Keratinocyte (primary cell): ENCODE data around the gene WDR70. TPM values are rescaled to one million over a fixed set of nuclear protein-coding genes. Genes with fewer than 3 reads are reported as not detected.

Source experiments
- DNase-seq: peaks from one replicate; pipeline ENCODE4 v3.0.0-alpha.2; 2011; ENCODE audit warnings: low read depth, missing footprints, low spot score
- FAIRE-seq: peaks from 2 replicates; lab custom pipeline; 2011; peaks lifted over from hg19 to GRCh38; lab: Jason Lieb, UNC
- H2AFZ ChIP-seq: 2 replicates; pipeline ENCODE4 v1.6.0; 2012; ENCODE audit warnings: low read length, control low read depth, inconsistent platforms; ENCODE audit not compliant: control insufficient read depth
- H3K27ac ChIP-seq: 2 replicates; pipeline ENCODE4 v1.5.1; 2011; ENCODE audit warnings: low read length; ENCODE audit not compliant: control insufficient read depth, insufficient read depth
- H3K27me3 ChIP-seq: 3 replicates; pipeline ENCODE4 v1.6.0; 2011; ENCODE audit warnings: low read length; ENCODE audit not compliant: control insufficient read depth, insufficient read depth; ENCODE audit errors: extremely low read depth
- H3K36me3 ChIP-seq, 2 experiments: 2 replicates in 1 of 2; 3 replicates in 1 of 2; pipeline ENCODE4 v1.5.1; 2011; ENCODE audit warnings: low read length in 2 of 2, mild to moderate bottlenecking in 1 of 2; ENCODE audit not compliant: control insufficient read depth in 2 of 2, insufficient read depth in 2 of 2; ENCODE audit errors: extremely low read depth in 1 of 2
- H3K4me1 ChIP-seq: 3 replicates; pipeline ENCODE4 v1.5.1; 2011; ENCODE audit warnings: low read length; ENCODE audit not compliant: control insufficient read depth, insufficient read depth; ENCODE audit errors: extremely low read depth
- H3K4me2 ChIP-seq: 3 replicates; pipeline ENCODE4 v1.6.0; 2011; ENCODE audit warnings: low read depth, low read length; ENCODE audit not compliant: control insufficient read depth, insufficient read depth; ENCODE audit errors: extremely low read depth
- H3K4me3 ChIP-seq, 3 experiments: fragments of 200-600 bp in 1 of 3; sonication (generic) in 1 of 3; 2 replicates in 2 of 3; 3 replicates in 1 of 3; pipeline ENCODE4 v1.5.1; 2011 to 2016; ENCODE audit warnings: low read length in 3 of 3, mild to moderate bottlenecking in 3 of 3, control low read depth in 2 of 3, inconsistent platforms in 1 of 3, low read depth in 1 of 3, mixed read lengths in 1 of 3, mixed run types in 1 of 3, moderate library complexity in 1 of 3; ENCODE audit not compliant: control insufficient read depth in 2 of 3, insufficient read depth in 2 of 3; ENCODE audit errors: extremely low read depth in 1 of 3
- H3K79me2 ChIP-seq: 2 replicates; pipeline ENCODE4 v1.6.0; 2012; ENCODE audit warnings: low read length; ENCODE audit not compliant: control insufficient read depth, insufficient read depth
- H3K9ac ChIP-seq: 3 replicates; pipeline ENCODE4 v1.6.0; 2011; ENCODE audit warnings: low read length; ENCODE audit not compliant: control insufficient read depth, insufficient read depth; ENCODE audit errors: extremely low read depth
- H3K9me1 ChIP-seq: 3 replicates; pipeline ENCODE4 v1.6.0; 2011; ENCODE audit warnings: low read length; ENCODE audit not compliant: control insufficient read depth, insufficient read depth; ENCODE audit errors: extremely low read depth
- H3K9me3 ChIP-seq: 2 replicates; pipeline ENCODE4 v1.5.1; 2012; ENCODE audit warnings: low read depth, low read length; ENCODE audit not compliant: control insufficient read depth
- H4K20me1 ChIP-seq: 3 replicates; pipeline ENCODE4 v1.6.0; 2011; ENCODE audit warnings: low read length; ENCODE audit not compliant: control insufficient read depth, insufficient read depth; ENCODE audit errors: extremely low read depth
- EZH2 ChIP-seq: IDR thresholded peaks from one replicate; pipeline ENCODE4 v1.6.1; 2012; ENCODE audit warnings: inconsistent platforms, mild to moderate bottlenecking, low read length, moderate library complexity
- dilution Hi-C: fragments of 300-500 bp; cut with MboI; formaldehyde crosslinking; loops from one replicate; pipeline ENCODE4 v1.7.0; 2020; ENCODE audit warnings: low sequenced_read_pairs; ENCODE audit not compliant: extremely low pct_ligation_motif_present
- polyA plus RNA-seq, 5 experiments: library from polyadenylated mRNA; depleted of rRNA in 3 of 5; stranded (reverse) in 3 of 5; stranded (forward) in 1 of 5; unstranded in 1 of 5; fragments of >200 nt; gene quantifications; 1 replicate in 1 of 5; 2 replicates in 3 of 5; 3 replicates in 1 of 5; pipeline versions ENCODE4 v1.2.1 to v1.2.3, GENCODE V29; 2011 to 2012; ENCODE audit warnings: missing spikeins in 2 of 5, low read depth in 1 of 5, low replicate concordance in 1 of 5
- TF ChIP-seq, protein P1 (sequence below), 3 experiments: IDR thresholded peaks in 1 of 3; conservative IDR thresholded peaks in 1 of 3; optimal IDR thresholded peaks in 1 of 3; 2 replicates in 2 of 3; 3 replicates in 1 of 3; pipeline versions ENCODE3 to v1.5.1; 2011; ENCODE audit warnings: low read length in 3 of 3, mild to moderate bottlenecking in 3 of 3, moderate library complexity in 2 of 3, control low read depth in 1 of 3, inconsistent platforms in 1 of 3; ENCODE audit not compliant: insufficient read depth in 2 of 3; ENCODE audit errors: extremely low read depth in 1 of 3

The WDR70 gene
- polyA plus RNA-seq, 1 donor (not counting 4 experiments of a cell fraction or from before 2014, with no cell fraction given) = 25.1 TPM

DNA sequence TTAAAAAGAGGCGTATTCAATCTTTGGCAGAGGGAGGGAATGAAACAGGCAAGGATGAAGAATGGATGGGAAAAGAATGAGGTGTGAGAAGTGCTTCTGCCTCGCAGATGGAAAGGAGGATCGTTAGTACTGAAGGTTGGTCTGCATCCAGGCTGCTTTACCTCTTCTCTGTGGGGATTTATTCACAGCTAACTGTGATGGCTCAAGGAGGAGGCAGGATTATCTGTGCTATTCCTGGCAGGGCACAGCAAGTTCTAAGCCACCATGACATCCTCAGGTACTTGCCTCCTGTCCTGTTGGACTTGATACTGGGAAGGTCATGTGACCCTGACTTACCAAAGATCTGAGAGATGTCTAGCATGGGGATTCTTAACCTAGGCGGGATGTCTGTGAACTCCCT lies 376.5 kb downstream of the WDR70 start:
- Histone ChIP-seq H3K27ac (no peak overlapping the region), H4K20me1 (no peaks in the 10 kb centered on the region), H3K4me1 (peaks cover 9% of the 10 kb centered on the region), H3K79me2 (no peaks in the 10 kb centered on the region), H3K27me3 (no peaks in the 10 kb centered on the region), H3K9me1 (no peaks in the 10 kb centered on the region), H3K4me3 (no peak overlapping the region), H2AFZ (no peak overlapping the region), H3K9me3 (no peaks in the 10 kb centered on the region), H3K9ac (no peak overlapping the region), H3K4me2 (no peak overlapping the region), H3K36me3 (no peaks in the 10 kb centered on the region)
- dilution Hi-C loops = no loop called here
- no peak for DNase-seq
- no peak for FAIRE-seq
- TF ChIP-seq, protein P1, sequence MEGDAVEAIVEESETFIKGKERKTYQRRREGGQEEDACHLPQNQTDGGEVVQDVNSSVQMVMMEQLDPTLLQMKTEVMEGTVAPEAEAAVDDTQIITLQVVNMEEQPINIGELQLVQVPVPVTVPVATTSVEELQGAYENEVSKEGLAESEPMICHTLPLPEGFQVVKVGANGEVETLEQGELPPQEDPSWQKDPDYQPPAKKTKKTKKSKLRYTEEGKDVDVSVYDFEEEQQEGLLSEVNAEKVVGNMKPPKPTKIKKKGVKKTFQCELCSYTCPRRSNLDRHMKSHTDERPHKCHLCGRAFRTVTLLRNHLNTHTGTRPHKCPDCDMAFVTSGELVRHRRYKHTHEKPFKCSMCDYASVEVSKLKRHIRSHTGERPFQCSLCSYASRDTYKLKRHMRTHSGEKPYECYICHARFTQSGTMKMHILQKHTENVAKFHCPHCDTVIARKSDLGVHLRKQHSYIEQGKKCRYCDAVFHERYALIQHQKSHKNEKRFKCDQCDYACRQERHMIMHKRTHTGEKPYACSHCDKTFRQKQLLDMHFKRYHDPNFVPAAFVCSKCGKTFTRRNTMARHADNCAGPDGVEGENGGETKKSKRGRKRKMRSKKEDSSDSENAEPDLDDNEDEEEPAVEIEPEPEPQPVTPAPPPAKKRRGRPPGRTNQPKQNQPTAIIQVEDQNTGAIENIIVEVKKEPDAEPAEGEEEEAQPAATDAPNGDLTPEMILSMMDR (optimal IDR thresholded peaks at IDR 0.05 in 1 of 3, IDR thresholded peaks at IDR 0.05 in 1 of 3, conservative IDR thresholded peaks at IDR 0.05 in 1 of 3; ENCODE audit: extremely low read depth in 1 of 3, insufficient read depth in 2 of 3, low read length in 3 of 3) = no peak
- TF ChIP-seq EZH2 = no peak

DNA sequence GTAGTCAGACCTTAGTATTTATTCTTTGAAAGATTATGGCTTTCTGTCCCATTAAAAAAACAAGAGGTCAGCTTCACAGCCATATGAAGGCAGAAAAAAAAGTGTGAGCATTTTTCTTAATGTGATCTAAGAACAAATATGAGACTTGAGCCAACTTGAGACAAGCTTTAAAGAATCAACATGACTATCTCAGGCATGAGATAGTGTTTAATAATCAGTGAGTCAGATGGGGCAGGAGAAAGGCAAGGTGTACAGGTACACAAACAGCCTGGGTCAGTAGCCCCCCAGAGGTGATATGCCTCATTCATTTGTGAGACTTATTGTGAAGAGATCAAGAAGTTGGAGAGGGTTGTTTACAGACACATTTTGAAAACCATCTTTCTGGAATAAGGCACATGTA lies 377.1 kb downstream of the WDR70 start:
- Histone ChIP-seq H3K4me1 (peaks cover 5% of the 10 kb centered on the region), H3K9me3 (no peaks in the 10 kb centered on the region), H3K4me3 (no peak overlapping the region), H3K4me2 (no peak overlapping the region), H4K20me1 (no peaks in the 10 kb centered on the region), H3K9me1 (no peaks in the 10 kb centered on the region), H3K27ac (no peak overlapping the region), H3K27me3 (no peaks in the 10 kb centered on the region), H3K9ac (no peak overlapping the region), H3K79me2 (no peaks in the 10 kb centered on the region), H3K36me3 (no peaks in the 10 kb centered on the region), H2AFZ (no peak overlapping the region)
- no peak for FAIRE-seq
- TF ChIP-seq, protein P1 (optimal IDR thresholded peaks at IDR 0.05 in 1 of 3, IDR thresholded peaks at IDR 0.05 in 1 of 3, conservative IDR thresholded peaks at IDR 0.05 in 1 of 3; ENCODE audit: extremely low read depth in 1 of 3, insufficient read depth in 2 of 3, low read length in 3 of 3) = no peak
- TF ChIP-seq EZH2 = no peak
- dilution Hi-C loops = no loop called here
- no peak for DNase-seq
